Measurements from ENCODE around the gene POLR2C. TPM values are rescaled to one million over a fixed set of nuclear protein-coding genes. Genes with fewer than 3 reads are reported as not detected.

POLR2C gene
- total RNA-seq, 1 donor from 2014 or later, result 69.6 TPM

- H3K9me3 Mint-ChIP-seq (ENCODE audit: low read depth), result no peaks in the 10 kb centered on the region
- peak overlapping the region; percentile 91 for H3K4me3 Mint-ChIP-seq (ENCODE audit: low read depth)
- H3K36me3 Mint-ChIP-seq (ENCODE audit: insufficient read depth), result peaks cover 2% of the 10 kb centered on the region
- peaks cover 33% of the 10 kb centered on the region for H3K4me1 Mint-ChIP-seq (ENCODE audit: low read depth)
- DNase-seq (ENCODE audit: low spot score, unreplicated experiment), result no peak
- TF ChIP-seq, protein P1, sequence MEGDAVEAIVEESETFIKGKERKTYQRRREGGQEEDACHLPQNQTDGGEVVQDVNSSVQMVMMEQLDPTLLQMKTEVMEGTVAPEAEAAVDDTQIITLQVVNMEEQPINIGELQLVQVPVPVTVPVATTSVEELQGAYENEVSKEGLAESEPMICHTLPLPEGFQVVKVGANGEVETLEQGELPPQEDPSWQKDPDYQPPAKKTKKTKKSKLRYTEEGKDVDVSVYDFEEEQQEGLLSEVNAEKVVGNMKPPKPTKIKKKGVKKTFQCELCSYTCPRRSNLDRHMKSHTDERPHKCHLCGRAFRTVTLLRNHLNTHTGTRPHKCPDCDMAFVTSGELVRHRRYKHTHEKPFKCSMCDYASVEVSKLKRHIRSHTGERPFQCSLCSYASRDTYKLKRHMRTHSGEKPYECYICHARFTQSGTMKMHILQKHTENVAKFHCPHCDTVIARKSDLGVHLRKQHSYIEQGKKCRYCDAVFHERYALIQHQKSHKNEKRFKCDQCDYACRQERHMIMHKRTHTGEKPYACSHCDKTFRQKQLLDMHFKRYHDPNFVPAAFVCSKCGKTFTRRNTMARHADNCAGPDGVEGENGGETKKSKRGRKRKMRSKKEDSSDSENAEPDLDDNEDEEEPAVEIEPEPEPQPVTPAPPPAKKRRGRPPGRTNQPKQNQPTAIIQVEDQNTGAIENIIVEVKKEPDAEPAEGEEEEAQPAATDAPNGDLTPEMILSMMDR (IDR thresholded peaks at IDR 0.05; ENCODE audit: unreplicated experiment), result no peak
- H3K27me3 Mint-ChIP-seq, result peaks cover 9% of the 10 kb centered on the region
- peak overlapping the region; percentile 59 for H3K27ac Mint-ChIP-seq
These were observed 21.4 kb downstream of the POLR2C start for GRCh38 chr16:57483725-57484514.

- Mint-ChIP-seq H3K27ac (no peak overlapping the region), H3K27me3 (peaks cover 6% of the 10 kb centered on the region), H3K4me1 (ENCODE audit: low read depth) (peaks cover 30% of the 10 kb centered on the region), H3K4me3 (ENCODE audit: low read depth) (peak overlapping the region; percentile 91), H3K36me3 (ENCODE audit: insufficient read depth) (no peaks in the 10 kb centered on the region), H3K9me3 (ENCODE audit: low read depth) (no peaks in the 10 kb centered on the region)
- DNase-seq (ENCODE audit: low spot score, unreplicated experiment), result no peak
- TF ChIP-seq, protein P1 (IDR thresholded peaks at IDR 0.05; ENCODE audit: unreplicated experiment), result no peak
These were observed 22.1 kb downstream of the POLR2C start for GRCh38 chr16:57484515-57485005.

- Mint-ChIP-seq H3K4me1 (ENCODE audit: low read depth) (peaks cover 25% of the 10 kb centered on the region), H3K27me3 (peaks cover 6% of the 10 kb centered on the region), H3K4me3 (ENCODE audit: low read depth) (peak overlapping the region; percentile 91), H3K36me3 (ENCODE audit: insufficient read depth) (no peaks in the 10 kb centered on the region), H3K9me3 (ENCODE audit: low read depth) (no peaks in the 10 kb centered on the region), H3K27ac (peak overlapping the region; percentile 69)
- DNase-seq (ENCODE audit: low spot score, unreplicated experiment), result no peak
- TF ChIP-seq, protein P1 (IDR thresholded peaks at IDR 0.05; ENCODE audit: unreplicated experiment), result no peak
These were observed 22.8 kb downstream of the POLR2C start for GRCh38 chr16:57485091-57485915.

DNA sequence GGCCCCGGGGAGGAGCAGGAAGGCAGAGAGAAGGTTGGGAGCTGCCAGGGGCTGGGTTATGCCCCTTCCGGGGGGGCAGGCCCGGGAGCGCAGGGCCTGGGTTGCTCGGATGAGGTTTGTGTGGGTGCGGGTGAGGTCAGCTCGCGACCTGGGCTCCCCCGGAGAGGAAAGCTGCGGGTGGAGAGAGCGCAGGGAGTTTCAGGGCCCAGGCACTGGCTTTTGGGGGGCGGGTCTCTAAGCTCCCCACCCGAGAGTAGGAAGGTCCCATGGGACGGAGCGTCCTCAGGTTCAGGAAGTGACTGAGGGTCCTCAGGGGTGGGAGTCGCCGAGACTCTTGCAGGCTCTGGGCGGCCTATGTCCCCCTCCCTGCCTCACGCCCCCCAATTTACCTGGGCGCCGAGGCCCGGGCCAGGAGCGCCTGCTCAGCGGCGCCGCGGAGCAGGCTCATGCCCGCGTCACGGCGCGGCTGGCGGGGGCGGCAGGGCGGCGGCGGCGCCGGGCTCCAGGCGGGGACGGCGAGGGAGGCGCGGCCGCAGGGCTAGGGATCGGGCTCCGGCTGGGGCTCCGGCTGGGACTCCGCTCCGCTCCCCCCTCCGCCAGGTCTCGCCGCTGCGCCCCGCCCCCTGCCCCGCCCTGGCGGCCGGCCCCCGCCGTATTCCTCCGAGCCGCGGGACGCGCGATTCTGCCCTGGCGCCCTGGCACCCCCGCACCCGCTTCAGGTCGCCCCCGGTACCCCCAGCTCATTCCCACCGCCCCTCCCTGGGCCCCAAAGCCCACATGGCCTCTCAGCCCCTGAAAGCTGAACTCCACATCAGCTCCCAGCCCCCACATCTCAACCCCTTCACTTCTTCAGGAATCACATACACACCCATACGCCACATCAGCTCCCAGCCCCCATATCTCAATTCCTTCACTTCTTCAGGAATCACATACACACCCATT lies 23.7 kb downstream of the POLR2C start, which contains the start of gene DOK4:
Gene DOK4 (minus strand): TSS at position 578 of the 942 bp plus-strand sequence. CDS start 6,986 bp downstream, outside the sequence.
- H3K27ac Mint-ChIP-seq, result peak within 1 kb of the TSS; percentile 69

More for the DNA sequence above, 23.7 kb downstream of the POLR2C start, which contains the start of gene DOK4:
- H3K27me3 Mint-ChIP-seq, result peaks cover 6% of the 10 kb centered on the region
- DNase-seq (ENCODE audit: low spot score, unreplicated experiment), result peak; percentile 75
- no peaks in the 10 kb centered on the region for H3K9me3 Mint-ChIP-seq (ENCODE audit: low read depth)
- peaks cover 21% of the 10 kb centered on the region for H3K4me1 Mint-ChIP-seq (ENCODE audit: low read depth)
- peak within 1 kb of the TSS; percentile 91 for H3K4me3 Mint-ChIP-seq (ENCODE audit: low read depth)
- TF ChIP-seq, protein P1 (IDR thresholded peaks at IDR 0.05; ENCODE audit: unreplicated experiment), result no peak
- H3K36me3 Mint-ChIP-seq (ENCODE audit: insufficient read depth), result no peaks in the 10 kb centered on the region

All from progenitor cell of endocrine pancreas (in vitro differentiated cells).